HEK293T (cell line): ENCODE data around the gene SPIN1.

ENCODE experiments used
- CTBP1 ChIP-seq: fragments of 450-650 bp; IDR thresholded peaks from 2 replicates; pipeline ENCODE4 v1.6.1; 2016; ENCODE audit warnings: borderline replicate concordance
- FOXK2 ChIP-seq: fragments of 450-650 bp; IDR thresholded peaks from 2 replicates; pipeline ENCODE4 v1.6.1; 2016; ENCODE audit warnings: mild to moderate bottlenecking
- HDGF ChIP-seq: fragments of 450-650 bp; IDR thresholded peaks from 2 replicates; pipeline ENCODE4 v1.6.1; 2017; ENCODE audit warnings: antibody characterized with exemption, borderline replicate concordance
- NFRKB ChIP-seq: fragments of 450-650 bp; IDR thresholded peaks from 2 replicates; pipeline ENCODE4 v1.6.1; 2016; ENCODE audit warnings: mild to moderate bottlenecking, moderate library complexity
- TARDBP ChIP-seq: fragments of 450-650 bp; IDR thresholded peaks from 2 replicates; pipeline ENCODE4 v1.6.1; 2016

DNA sequence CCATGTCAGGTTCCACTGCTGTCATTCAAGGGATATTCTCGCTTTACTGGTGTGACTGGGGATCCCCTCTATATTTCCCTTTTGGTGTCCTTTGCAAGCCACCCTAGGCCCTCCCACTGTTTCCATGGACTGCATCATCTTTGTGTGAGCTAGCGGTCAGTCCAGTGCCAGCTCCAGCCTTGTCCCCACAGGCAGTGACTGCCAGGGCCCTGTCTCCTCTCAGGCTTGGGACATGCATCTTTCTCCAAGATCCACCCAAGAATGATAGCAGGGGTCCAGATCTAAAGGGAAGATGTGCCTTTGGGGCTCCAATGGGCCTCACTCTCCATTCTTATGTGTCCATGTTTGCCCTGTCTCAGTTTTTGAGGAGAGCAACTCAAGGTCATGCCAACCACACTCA is 109.0 kb downstream of the SPIN1 start:
- TF ChIP-seq FOXK2 (no peak), HDGF (no peak), CTBP1 (no peak), TARDBP (no peak), NFRKB (no peak)
